ENCODE data around the gene VPS72.

DNA sequence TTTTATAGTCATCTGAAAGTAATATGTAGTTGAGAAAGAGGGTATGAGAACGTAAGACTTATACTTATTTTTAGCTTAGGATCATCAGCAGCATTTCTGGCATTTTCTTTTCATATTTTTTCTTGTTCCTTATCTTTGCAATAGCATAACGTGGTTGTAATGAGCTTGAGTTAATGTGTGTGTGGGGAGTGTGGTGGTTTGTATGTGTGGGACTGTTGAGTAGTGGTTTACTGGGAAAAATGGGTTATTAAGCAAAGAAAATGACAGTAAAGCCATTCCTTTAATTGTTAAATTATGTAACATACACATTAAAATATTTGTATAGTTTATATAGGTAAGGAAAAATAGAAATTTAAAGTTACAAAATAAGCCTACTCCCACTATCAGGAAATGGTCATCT lies 23.6 kb upstream of the VPS72 start:
- TF ChIP-seq, protein P1, sequence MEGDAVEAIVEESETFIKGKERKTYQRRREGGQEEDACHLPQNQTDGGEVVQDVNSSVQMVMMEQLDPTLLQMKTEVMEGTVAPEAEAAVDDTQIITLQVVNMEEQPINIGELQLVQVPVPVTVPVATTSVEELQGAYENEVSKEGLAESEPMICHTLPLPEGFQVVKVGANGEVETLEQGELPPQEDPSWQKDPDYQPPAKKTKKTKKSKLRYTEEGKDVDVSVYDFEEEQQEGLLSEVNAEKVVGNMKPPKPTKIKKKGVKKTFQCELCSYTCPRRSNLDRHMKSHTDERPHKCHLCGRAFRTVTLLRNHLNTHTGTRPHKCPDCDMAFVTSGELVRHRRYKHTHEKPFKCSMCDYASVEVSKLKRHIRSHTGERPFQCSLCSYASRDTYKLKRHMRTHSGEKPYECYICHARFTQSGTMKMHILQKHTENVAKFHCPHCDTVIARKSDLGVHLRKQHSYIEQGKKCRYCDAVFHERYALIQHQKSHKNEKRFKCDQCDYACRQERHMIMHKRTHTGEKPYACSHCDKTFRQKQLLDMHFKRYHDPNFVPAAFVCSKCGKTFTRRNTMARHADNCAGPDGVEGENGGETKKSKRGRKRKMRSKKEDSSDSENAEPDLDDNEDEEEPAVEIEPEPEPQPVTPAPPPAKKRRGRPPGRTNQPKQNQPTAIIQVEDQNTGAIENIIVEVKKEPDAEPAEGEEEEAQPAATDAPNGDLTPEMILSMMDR (IDR thresholded peaks at IDR 0.05), result no peak
- TF ChIP-seq POLR2A (IDR thresholded peaks at IDR 0.05) (no peak), EP300 (IDR thresholded peaks at IDR 0.05) (no peak)

Measured in ovary (tissue), 3 donors.